Endometrium (tissue), 2 donors: ENCODE results near the gene KCNH8.
"Not testable (repeated sequence)": the region's sequence is repeated elsewhere in the genome, so short reads cannot be mapped to it uniquely, and the experiment has no call there.

Experiments
- FAIRE-seq: peaks from 2 replicates; lab custom pipeline; 2012; peaks lifted over from hg19 to GRCh38; lab: Jason Lieb, UNC
- donor health status: control.
- donor health status: control.

KCNH8 gene

DNA sequence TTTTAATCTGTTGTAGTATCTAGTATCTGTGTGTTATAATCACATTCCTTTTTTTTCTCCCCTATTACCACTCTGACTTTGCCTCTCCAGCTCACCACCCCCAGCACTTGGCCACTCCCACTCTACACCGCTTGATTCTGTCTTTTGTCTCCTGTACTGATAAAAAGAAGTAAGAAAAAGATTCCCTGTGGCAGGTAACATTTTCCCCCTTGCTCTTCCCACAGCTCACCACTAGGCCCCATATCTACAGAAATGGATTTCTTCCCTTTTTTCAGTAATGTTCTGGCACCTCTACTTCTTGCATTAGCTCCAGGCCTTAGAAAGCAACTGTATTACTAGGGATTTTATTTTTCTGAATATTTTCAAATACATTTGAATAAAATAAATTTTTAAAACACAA is 25.6 kb downstream of the KCNH8 start:
- FAIRE-seq, result no peak

GRCh38 chr3:19183584-19183983 is 35.3 kb downstream of the KCNH8 start:
- FAIRE-seq, result no peak

DNA sequence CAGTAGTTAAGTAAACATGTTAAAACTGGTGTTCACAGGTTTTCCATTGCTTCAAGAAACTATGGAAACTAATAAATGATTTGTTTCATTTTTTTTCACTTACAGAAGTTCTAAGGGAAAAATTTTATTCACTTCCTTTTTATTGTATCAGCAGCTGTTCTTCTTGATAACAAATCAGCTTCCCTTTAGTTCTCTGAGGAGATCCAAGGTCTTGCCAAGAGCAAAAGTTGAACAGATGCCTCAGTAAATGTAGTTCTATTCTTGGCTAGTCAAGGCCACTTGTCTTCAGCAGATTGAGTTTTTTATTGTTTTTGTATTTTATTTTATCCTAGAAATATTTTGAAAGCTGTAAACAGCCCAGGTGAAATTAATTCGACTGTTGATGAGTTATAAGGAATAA is 41.8 kb downstream of the KCNH8 start:
- FAIRE-seq, result no peak

DNA sequence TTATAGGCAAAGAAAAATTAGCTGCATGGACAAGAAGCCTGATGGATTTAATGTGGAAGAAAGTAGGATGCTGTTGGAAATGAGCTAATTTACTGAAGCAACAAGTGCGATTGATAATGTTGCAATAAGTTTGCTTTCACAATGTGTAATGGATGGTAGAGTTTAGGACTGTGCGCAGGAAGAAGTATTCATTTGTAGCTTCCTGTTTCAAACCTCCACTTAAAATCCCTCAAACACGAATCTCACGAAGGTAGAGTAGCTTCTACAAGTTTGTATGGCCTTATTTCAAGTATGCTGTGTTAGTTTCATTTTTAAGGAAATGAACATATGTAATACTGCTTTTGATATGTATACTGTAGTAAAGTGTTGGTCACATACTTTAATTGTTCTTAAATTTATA is 42.3 kb downstream of the KCNH8 start:
- FAIRE-seq, result no peak

- no peak for FAIRE-seq
Measured at GRCh38 chr3:19199131-19199530, 50.8 kb downstream of the KCNH8 start.

DNA sequence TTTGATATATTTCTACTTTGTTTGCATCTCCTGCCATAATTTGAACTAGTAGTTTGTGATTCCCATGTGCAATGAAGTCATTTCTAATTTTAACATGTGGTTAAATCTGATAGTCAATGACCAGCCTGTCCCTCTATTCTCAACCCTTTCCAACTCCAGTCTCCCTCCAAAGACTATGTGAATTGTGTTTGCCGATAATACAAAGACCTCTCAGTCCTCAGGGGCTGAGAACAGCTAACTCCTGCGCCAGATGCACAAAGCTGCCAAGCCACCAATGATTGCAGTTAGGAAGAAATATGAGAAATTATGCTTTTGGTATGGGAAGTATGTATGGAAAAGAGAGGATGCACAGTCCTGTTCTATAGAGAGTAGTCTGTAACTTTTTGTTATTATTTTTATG is 54.0 kb downstream of the KCNH8 start:
- FAIRE-seq, result no peak

GRCh38 chr3:19202754-19203153 is 54.4 kb downstream of the KCNH8 start:
- FAIRE-seq, result no peak

DNA sequence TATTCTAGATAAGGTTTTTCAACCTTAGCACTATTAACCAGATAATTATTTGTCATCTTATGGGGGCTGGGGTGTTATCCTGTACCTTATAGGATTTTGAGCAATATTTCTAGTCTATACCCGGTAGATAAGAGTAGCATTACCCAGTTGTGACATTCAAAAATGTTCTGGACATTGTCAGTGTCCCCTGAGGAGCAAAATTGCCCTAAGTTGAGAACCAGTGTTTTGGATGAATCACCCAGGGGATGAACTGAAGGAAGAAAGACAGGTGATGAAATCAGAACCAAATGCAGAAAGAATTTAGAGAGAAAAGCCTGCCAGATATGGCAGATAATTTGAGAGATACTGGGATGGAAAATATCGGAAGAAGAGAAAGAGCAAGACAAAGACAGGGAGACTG is 58.2 kb downstream of the KCNH8 start:
- no peak for FAIRE-seq

DNA sequence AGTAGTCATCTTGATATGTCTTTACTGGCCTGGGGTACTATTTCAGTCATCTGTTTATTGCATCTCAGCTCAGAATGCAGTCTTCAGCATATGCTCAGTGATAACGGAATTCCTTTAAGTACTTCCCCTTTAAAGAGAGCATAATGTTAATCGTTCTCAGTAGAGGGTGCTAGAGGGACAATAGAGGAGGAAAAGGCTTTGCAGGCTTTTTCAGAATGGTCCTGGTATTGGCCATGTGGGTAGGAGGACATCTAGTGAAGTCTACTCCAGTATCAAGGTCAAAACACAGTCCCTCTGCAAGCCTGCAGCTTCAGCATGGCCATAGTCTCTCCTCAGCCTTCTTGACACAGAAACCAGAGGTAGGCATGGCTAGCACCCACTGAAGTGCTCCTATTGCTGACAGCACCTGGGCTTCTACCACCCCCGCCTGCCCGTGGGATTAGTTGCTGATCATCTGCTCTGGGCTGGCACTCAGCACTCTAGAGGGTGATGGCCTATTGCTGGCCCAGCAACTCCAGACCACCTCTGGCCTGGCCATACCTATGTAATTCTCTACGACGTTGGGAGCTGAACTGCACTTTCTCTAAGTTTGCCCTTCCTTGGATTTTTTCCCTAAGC is 65.4 kb downstream of the KCNH8 start:
- FAIRE-seq, result no peak

- FAIRE-seq, result no peak
Measured at GRCh38 chr3:19215427-19215826, 67.1 kb downstream of the KCNH8 start.

DNA sequence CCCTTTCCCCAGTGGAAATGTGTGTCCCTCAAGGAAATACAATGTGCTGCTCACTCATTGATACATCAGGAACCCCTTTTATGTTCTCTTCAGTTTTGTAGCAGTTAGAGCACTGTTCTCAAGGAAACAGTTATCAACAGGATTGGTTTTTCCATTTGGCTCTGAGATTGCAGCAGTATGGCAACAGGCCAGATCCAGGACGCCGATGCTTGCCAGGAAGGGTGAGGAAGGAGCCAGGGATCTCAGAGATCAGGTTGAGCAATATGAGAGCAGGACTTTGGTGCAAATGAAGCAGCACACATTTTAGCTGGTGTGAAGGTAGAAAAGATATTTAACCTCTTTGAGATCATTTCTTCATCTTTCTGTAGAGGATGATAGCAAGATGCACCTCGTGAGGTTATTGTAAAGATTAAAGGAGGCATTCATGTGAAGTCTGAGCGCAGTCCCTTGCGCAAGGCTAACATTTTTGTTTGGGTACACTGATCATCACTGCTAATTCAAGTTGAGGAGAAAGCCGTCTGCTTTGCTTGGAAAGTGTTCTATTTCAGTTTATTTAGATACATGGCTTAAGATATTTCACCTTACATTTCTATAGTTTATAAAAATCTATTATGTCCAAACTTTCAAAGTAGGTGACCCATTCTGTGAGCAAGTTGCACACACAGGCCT is 68.5 kb downstream of the KCNH8 start:
- FAIRE-seq, result no peak

DNA sequence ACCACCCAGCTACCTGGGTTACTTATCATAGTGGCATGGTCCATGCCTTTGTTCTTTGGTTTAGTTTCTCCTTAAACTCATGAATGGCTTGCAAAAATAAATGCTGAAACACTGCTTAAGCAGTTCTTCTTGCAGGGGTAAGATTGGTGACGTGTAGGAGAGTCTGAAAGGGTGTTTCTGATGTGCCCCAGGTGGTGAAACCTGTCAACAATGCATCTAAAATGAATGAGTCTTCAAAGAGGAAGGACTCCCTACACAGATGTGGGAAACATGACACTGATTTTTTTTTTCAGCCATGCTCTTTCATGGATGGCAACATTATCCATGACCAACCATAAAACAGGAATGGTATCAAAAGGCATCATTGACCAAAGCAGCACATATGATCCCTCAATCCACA is 72.0 kb downstream of the KCNH8 start:
- no peak for FAIRE-seq

- FAIRE-seq, result no peak
Measured at GRCh38 chr3:19221081-19221480, 72.8 kb downstream of the KCNH8 start.

- no peak for FAIRE-seq
Measured at GRCh38 chr3:19226479-19226878, 78.2 kb downstream of the KCNH8 start.

GRCh38 chr3:19228167-19228566 is 79.9 kb downstream of the KCNH8 start:
- FAIRE-seq, result no peak

DNA sequence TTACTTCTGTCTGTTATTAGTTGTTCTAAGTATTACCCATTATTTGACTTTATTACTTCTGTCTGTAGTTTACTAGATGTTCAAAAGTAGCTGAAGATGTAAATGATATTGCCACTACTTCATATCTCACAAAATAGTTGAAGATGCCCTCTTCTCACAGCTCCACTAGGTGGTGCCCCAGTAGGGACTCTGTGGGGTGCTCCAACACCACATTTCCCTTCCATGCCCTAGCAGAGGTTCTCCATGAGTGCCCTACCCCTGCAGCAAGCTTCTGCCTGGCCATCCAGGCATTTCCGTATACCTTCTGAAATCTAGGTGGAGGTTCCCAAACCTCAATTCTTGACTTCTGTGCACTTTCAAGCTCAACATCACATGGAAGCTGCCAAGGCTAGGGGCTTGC is 80.8 kb downstream of the KCNH8 start:
- FAIRE-seq, result no peak

GRCh38 chr3:19229881-19230280 is 81.6 kb downstream of the KCNH8 start:
- FAIRE-seq, result not testable (repeated sequence)

- FAIRE-seq, result no peak
Measured at GRCh38 chr3:19231792-19232461, 83.6 kb downstream of the KCNH8 start.

DNA sequence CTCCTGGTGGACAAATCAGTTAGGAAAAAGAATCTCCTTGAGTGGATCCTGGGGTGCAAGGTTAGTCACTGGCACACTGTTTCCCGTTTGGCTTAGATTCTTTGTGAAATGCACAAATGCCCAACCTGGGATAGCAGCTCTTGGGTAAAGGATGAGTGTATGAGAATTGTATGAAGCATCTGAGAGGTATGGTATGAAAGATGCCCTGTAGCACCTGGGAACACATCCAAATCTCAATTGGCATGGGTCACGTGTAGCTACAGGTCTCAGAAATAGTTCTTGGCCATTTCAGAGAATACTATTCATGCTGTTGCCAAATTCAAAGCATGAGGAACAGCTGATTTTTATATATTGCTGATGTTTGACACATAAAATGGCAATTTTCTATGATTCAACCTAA is 84.3 kb downstream of the KCNH8 start:
- no peak for FAIRE-seq

GRCh38 chr3:19233882-19234784 is 85.8 kb downstream of the KCNH8 start:
- not testable (repeated sequence) for FAIRE-seq

DNA sequence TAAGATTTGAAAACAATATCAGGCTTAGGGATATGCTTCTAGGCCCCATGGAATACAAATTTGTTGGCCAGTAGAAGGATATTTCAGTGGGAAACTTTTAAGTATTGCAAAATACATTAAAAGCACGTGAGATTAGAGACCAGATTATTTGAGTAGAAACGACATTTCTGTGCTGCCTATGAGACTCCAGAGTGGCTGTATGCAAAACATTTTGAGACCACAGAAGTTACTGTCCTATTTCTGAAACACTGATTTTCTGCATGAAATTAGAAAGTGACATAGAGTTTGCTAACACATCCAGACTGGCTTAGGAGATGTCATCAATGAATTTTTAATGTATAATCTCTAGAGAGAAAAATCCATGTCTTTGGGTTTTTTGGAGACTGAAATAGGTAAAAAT is 99.8 kb downstream of the KCNH8 start:
- FAIRE-seq, result no peak

DNA sequence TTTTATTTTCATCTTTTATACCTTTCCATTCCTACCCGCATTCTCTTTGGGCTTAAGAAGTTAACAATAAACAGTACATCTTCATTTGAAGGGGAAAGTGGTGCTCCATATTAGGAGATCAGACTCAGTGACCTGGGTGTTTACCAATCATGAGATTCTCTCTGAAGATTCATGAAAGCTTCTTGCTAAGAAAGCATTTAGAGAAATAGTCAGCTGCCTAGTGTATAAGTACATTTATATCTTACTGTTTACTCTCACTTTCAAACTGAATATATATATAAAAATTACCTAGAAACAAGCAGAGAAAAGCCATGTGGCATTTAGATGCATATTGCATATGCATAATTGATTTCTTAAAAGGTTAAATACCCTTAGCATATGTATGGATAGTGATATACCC is 100.5 kb downstream of the KCNH8 start:
- no peak for FAIRE-seq
